Non-pigmented ciliary epithelial cell (primary cell): ENCODE data around the gene NFKB2.

Experiments
- DNase-seq: peaks from one replicate; pipeline ENCODE4 v3.0.0-alpha.2; 2010; ENCODE audit warnings: low read depth

Gene NFKB2

GRCh38 chr10:102408728-102409603 is 13.5 kb downstream of the NFKB2 start:
- no peak for DNase-seq

GRCh38 chr10:102409604-102410428 is 14.3 kb downstream of the NFKB2 start:
- no peak for DNase-seq

- DNase-seq, result no peak
These were observed 15.0 kb downstream of the NFKB2 start for GRCh38 chr10:102410429-102411073.

GRCh38 chr10:102411341-102412255 is 16.1 kb downstream of the NFKB2 start:
- no peak for DNase-seq

- no peak for DNase-seq
These were observed 16.8 kb downstream of the NFKB2 start for GRCh38 chr10:102412293-102412692.

- DNase-seq, result no peak
These were observed 17.7 kb downstream of the NFKB2 start for GRCh38 chr10:102413053-102413705.

GRCh38 chr10:102413806-102414561 is 18.5 kb downstream of the NFKB2 start:
- no peak for DNase-seq

GRCh38 chr10:102414749-102415148 is 19.2 kb downstream of the NFKB2 start:
- DNase-seq, result no peak

- no peak for DNase-seq
These were observed 20.8 kb downstream of the NFKB2 start for GRCh38 chr10:102416283-102416682.

GRCh38 chr10:102416695-102417094 is 21.2 kb downstream of the NFKB2 start:
- no peak for DNase-seq

GRCh38 chr10:102418622-102419268 is 23.2 kb downstream of the NFKB2 start, which contains the start of gene PSD:
TSS of gene PSD (minus strand) at chr10:102418785. CDS start at chr10:102417038, 1,747 bp downstream.
- no peak for DNase-seq

- DNase-seq, result no peak
These were observed 24.0 kb downstream of the NFKB2 start for GRCh38 chr10:102419269-102420180.

GRCh38 chr10:102420181-102420713 is 24.7 kb downstream of the NFKB2 start:
- DNase-seq, result no peak

- peak; percentile 78 for DNase-seq
These were observed 25.4 kb downstream of the NFKB2 start, which contains the start of gene FBXL15 for GRCh38 chr10:102420714-102421506. TSS of gene FBXL15 (plus strand) at chr10:102420836. CDS start at chr10:102421130, 294 bp downstream.

GRCh38 chr10:102421507-102421756 is 25.9 kb downstream of the NFKB2 start:
- no peak for DNase-seq

GRCh38 chr10:102421757-102422512 is 26.4 kb downstream of the NFKB2 start:
- no peak for DNase-seq
